Caco-2 (cell line): Measurements from ENCODE around the gene TTLL8. TPM values are rescaled to one million over a fixed set of nuclear protein-coding genes. Genes with fewer than 3 reads are reported as not detected.
A peak's percentile ranks its signal among the peaks of the same experiment; 100 is the strongest.

Experiments used
- BruUV-seq: library from RNA; stranded (reverse); fragments of 400-500 nt; replicated peaks from 2 replicates; lab custom pipeline; 2021; lab: Mats Ljungman, UMichigan
- CTCF ChIA-PET: fragments of 300-600 bp; sonication (Branson Sonifier 250); formaldehyde crosslinking; loops from one replicate; lab custom pipeline; 2022; ENCODE audit warnings: antibody characterized with exemption; lab: Charles Lee
- POLR2A ChIA-PET: fragments of 300-600 bp; sonication (Branson Sonifier 250); formaldehyde crosslinking; loops from one replicate; lab custom pipeline; 2022; ENCODE audit warnings: antibody characterized with exemption; lab: Charles Lee
- DNase-seq, 2 experiments: peaks; one replicate each; pipeline versions ENCODE4 v3.0.0 to v3.0.0-alpha.2; 2020 to 2022
- H3K27me3 ChIP-seq: replicated peaks from 2 replicates; pipeline ENCODE4 v1.6.0; 2011; ENCODE audit warnings: low read length; ENCODE audit not compliant: control insufficient read depth, insufficient read depth
- H3K36me3 ChIP-seq: 2 replicates; pipeline ENCODE4 v1.5.1; 2011; ENCODE audit warnings: low read length; ENCODE audit not compliant: control insufficient read depth, insufficient read depth
- H3K4me1 ChIP-seq: fragments of 250-450 bp; sonication (Bioruptor Pico); 2 replicates; pipeline ENCODE4 v1.5.1; 2020; ENCODE audit warnings: mild to moderate bottlenecking
- H3K4me3 ChIP-seq: 2 replicates; pipeline ENCODE4 v1.5.1; 2011; ENCODE audit warnings: low read depth, mild to moderate bottlenecking, control low read depth, low read length
- H3K9me3 ChIP-seq: fragments of 250-450 bp; sonication (Bioruptor Pico); 2 replicates; pipeline ENCODE4 v1.5.1; 2020; ENCODE audit warnings: mild to moderate bottlenecking, moderate library complexity
- H3K27ac Mint-ChIP-seq: one replicate; pipeline ENCODE4 v1.8.0; 2022; ENCODE audit warnings: mixed read lengths; ENCODE audit not compliant: unreplicated experiment
- H3K27me3 Mint-ChIP-seq: one replicate; pipeline ENCODE4 v1.8.0; 2022; ENCODE audit warnings: mixed read lengths; ENCODE audit not compliant: insufficient read depth, unreplicated experiment
- H3K36me3 Mint-ChIP-seq: one replicate; pipeline ENCODE4 v1.8.0; 2022; ENCODE audit warnings: mild to moderate bottlenecking, mixed read lengths; ENCODE audit not compliant: insufficient read depth, unreplicated experiment
- H3K4me1 Mint-ChIP-seq: one replicate; pipeline ENCODE4 v1.8.0; 2022; ENCODE audit warnings: low read depth, mixed read lengths; ENCODE audit not compliant: unreplicated experiment
- H3K4me3 Mint-ChIP-seq: one replicate; pipeline ENCODE4 v1.8.0; 2022; ENCODE audit warnings: mild to moderate bottlenecking, moderate library complexity, mixed read lengths; ENCODE audit not compliant: unreplicated experiment
- H3K9me3 Mint-ChIP-seq: one replicate; pipeline ENCODE4 v1.8.0; 2022; ENCODE audit warnings: mixed read lengths; ENCODE audit not compliant: unreplicated experiment
- intact Hi-C: fragments of 100-400 bp; cut with micrococcal nuclease; formaldehyde crosslinking; loops from one replicate; pipeline ENCODE4 v1.10.0; 2022; ENCODE audit not compliant: unreplicated experiment
- total RNA-seq: library from RNA; stranded (reverse); gene quantifications from 2 replicates; pipeline ENCODE4 v1.2.3, GENCODE V29; 2022
- TF ChIP-seq, protein P1 (sequence below), 2 experiments: fragments of 200-600 bp in 1 of 2; IDR thresholded peaks; 1 replicate in 1 of 2; 2 replicates in 1 of 2; pipeline versions ENCODE4 v1.5.1 to v1.8.0; 2011 to 2022; ENCODE audit warnings: antibody characterized with exemption in 1 of 2, control low read depth in 1 of 2, inconsistent platforms in 1 of 2, low read depth in 1 of 2, low read length in 1 of 2, mild to moderate bottlenecking in 1 of 2, moderate library complexity in 1 of 2; ENCODE audit not compliant: insufficient read depth in 1 of 2, severe bottlenecking in 1 of 2, unreplicated experiment in 1 of 2

Gene TTLL8
- total RNA-seq, 1 experiment from 2014 or later, result not detected

DNA sequence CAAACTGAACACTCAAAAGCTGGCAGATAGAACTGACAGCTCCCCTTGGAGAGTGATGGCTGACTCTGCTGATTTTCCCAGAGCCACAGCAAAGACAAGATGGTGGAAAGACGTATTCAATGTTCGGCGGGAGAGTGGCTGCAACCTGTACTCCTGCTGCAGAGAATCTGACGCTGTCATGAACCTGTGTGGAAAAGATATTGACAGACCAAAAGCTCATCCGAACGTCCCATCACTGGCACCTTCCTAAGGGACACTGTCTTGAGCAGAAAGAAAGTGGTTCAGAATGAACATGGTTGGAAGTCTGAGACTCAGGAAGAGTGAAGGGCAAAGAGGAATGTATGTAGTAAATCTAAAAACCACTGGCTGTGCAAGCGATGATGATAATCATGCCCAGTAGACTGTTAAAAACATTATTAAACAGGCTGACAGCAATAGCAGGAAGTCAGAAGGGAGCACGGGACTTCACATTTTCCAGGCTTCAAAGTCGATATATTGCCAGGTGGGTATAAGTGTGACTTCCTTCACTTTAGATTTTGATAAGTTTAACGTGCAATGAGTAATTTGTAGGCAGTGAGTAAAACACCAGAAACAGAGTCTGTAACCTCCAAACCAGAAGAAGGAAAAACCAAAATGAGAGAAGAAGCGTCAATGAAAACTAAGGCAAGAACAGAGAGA lies 39.4 kb downstream of the TTLL8 start:
- no TSS peak for BruUV-seq
- H3K4me1 ChIP-seq, result peaks cover 9% of the 10 kb centered on the region; the same call in 1 of the 2 replicates
- no peaks in the 10 kb centered on the region for H3K36me3 Mint-ChIP-seq
- H3K4me3 ChIP-seq, result no peak overlapping the region
- intact Hi-C loops, result no loop called here
- H3K4me3 Mint-ChIP-seq, result no peak overlapping the region
- H3K4me1 Mint-ChIP-seq, result no peaks in the 10 kb centered on the region
- no peaks in the 10 kb centered on the region; the same call in 1 of the 2 replicates for H3K27me3 ChIP-seq
- no peak for DNase-seq
- ChIA-PET POLR2A (no interaction called here), CTCF (interaction anchor here (0.8 kb wide), 1 partner anchor 12 kb away, joined by 7 read pairs; no protein-coding TSS in a partner anchor)
- H3K36me3 ChIP-seq, result no peaks in the 10 kb centered on the region
- no peaks in the 10 kb centered on the region for H3K27me3 Mint-ChIP-seq
- no peaks in the 10 kb centered on the region for H3K9me3 ChIP-seq
- H3K27ac Mint-ChIP-seq, result no peak overlapping the region
- TF ChIP-seq, protein P1, sequence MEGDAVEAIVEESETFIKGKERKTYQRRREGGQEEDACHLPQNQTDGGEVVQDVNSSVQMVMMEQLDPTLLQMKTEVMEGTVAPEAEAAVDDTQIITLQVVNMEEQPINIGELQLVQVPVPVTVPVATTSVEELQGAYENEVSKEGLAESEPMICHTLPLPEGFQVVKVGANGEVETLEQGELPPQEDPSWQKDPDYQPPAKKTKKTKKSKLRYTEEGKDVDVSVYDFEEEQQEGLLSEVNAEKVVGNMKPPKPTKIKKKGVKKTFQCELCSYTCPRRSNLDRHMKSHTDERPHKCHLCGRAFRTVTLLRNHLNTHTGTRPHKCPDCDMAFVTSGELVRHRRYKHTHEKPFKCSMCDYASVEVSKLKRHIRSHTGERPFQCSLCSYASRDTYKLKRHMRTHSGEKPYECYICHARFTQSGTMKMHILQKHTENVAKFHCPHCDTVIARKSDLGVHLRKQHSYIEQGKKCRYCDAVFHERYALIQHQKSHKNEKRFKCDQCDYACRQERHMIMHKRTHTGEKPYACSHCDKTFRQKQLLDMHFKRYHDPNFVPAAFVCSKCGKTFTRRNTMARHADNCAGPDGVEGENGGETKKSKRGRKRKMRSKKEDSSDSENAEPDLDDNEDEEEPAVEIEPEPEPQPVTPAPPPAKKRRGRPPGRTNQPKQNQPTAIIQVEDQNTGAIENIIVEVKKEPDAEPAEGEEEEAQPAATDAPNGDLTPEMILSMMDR (IDR thresholded peaks at IDR 0.05; ENCODE audit: insufficient read depth in 1 of 2, low read depth in 1 of 2, low read length in 1 of 2, severe bottlenecking in 1 of 2, unreplicated experiment in 1 of 2), result no peak
- H3K9me3 Mint-ChIP-seq, result no peaks in the 10 kb centered on the region

DNA sequence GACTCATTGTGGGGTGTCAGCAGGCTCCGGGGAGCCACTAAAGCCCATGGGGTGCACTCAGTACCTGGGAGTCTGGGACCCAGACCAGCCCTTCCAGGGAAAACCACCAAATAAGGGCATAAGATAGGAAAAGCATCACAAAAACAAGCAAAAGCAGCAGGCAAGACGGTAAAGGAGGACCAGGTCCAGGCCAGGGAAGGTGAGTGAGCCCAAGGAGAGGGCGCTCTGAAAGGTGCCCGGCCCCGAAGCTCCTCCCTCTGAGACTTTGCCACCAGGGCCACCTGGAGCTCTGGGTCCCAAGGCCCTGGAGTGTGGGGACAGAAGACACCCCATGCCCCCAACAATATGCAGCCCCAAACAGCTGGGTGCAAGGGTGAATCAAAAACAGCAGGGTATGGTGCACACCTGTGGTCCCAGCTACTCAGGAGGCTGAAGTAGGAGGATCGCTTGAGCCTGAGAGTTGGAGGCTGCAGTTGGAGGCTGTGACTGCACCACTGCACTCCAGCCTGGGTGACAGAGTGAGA lies 40.3 kb downstream of the TTLL8 start:
- Mint-ChIP-seq H3K4me1 (no peaks in the 10 kb centered on the region), H3K27me3 (no peaks in the 10 kb centered on the region), H3K27ac (no peak overlapping the region), H3K9me3 (no peaks in the 10 kb centered on the region), H3K36me3 (no peaks in the 10 kb centered on the region), H3K4me3 (no peak overlapping the region)
- H3K9me3 ChIP-seq, result no peaks in the 10 kb centered on the region
- peaks cover 12% of the 10 kb centered on the region for H3K4me1 ChIP-seq
- TF ChIP-seq, protein P1 (IDR thresholded peaks at IDR 0.05; ENCODE audit: insufficient read depth in 1 of 2, low read depth in 1 of 2, low read length in 1 of 2, severe bottlenecking in 1 of 2, unreplicated experiment in 1 of 2), result no peak
- intact Hi-C loops, result no loop called here
- BruUV-seq, result no TSS peak
- POLR2A ChIA-PET, result no interaction called here
- no peak overlapping the region for H3K4me3 ChIP-seq
- CTCF ChIA-PET, result no interaction called here
- H3K27me3 ChIP-seq, result no peaks in the 10 kb centered on the region; the same call in 1 of the 2 replicates
- DNase-seq, result no peak
- H3K36me3 ChIP-seq, result no peaks in the 10 kb centered on the region

DNA sequence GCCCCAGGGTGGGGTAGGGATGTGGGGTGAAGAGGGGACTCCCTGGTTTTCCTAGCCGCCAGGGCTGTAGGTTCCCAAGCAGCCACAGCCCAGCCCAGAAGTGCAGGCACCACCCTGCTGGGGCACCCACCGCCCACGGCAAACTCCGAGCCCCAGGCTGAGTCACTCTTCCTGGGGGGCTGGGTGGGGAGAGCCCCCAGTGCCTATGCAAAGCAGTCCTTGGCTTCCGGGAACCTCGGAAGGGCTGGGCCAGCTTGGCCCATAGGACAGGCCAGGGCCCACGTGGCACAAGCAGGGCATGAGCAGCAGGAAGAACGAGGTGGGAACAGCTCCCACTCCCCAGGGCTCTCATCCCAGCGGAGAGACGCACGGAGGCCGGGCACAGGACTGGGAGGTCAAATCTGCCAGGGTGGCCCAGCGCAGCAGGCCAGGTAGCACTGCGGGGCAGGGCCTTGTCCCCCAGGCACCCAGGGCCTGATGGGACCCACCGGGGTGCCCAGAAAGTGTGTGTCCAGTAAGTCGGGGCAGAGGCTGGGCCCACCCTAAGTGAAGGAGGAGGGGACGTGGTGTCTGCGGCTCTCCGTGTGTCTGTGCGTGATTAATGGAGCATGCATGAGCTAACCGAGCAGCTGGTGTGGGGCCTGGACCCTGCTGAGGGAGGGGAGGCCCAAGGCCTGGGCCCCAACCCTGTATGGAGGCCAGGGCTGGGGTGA lies 41.0 kb downstream of the TTLL8 start:
- Histone ChIP-seq H3K36me3 (no peaks in the 10 kb centered on the region), H3K27me3 (no peaks in the 10 kb centered on the region; the same call in 1 of the 2 replicates), H3K4me3 (no peak overlapping the region), H3K4me1 (peaks cover 18% of the 10 kb centered on the region), H3K9me3 (no peaks in the 10 kb centered on the region)
- intact Hi-C loops, result no loop called here
- H3K4me1 Mint-ChIP-seq, result no peaks in the 10 kb centered on the region
- DNase-seq, result peak in 1 of 2 experiments; percentile 25
- H3K27me3 Mint-ChIP-seq, result no peaks in the 10 kb centered on the region
- CTCF ChIA-PET, result no interaction called here
- POLR2A ChIA-PET, result no interaction called here
- H3K9me3 Mint-ChIP-seq, result no peaks in the 10 kb centered on the region
- H3K4me3 Mint-ChIP-seq, result no peak overlapping the region
- BruUV-seq, result no TSS peak
- TF ChIP-seq, protein P1 (IDR thresholded peaks at IDR 0.05; ENCODE audit: insufficient read depth in 1 of 2, low read depth in 1 of 2, low read length in 1 of 2, severe bottlenecking in 1 of 2, unreplicated experiment in 1 of 2), result no peak
- no peaks in the 10 kb centered on the region for H3K36me3 Mint-ChIP-seq
- H3K27ac Mint-ChIP-seq, result no peak overlapping the region
